HG03460 (cell line): ENCODE data around the gene KIF24.
"Not testable (repeated sequence)": the region's sequence is repeated elsewhere in the genome, so short reads cannot be mapped to it uniquely, and the experiment has no call there.

Experiments
- ATAC-seq: cut with Tn5 transposase; IDR thresholded peaks from one replicate; pipeline ENCODE4 v1.9.1; 2021; ENCODE audit not compliant: unreplicated experiment

KIF24 gene

DNA sequence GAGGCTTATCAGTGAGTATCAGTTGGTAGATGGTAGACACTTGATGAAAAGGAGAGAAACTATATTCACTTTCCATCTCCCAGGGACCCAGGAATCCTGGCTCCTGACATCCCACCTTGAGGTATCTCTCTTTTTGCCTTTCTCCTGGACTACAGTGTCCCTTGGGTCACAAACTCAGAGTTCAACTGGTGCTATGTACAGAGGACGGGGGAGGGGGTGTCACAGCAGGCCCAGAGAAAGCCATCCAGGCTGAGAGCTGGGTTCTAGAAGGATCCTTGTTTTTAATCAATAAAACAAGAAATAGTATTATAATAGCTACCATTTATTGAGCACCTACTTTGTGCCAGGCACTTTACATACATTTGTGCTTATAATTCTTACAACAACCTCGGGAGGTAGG, 37.3 kb upstream of the KIF24 start:
- no peak for ATAC-seq

DNA sequence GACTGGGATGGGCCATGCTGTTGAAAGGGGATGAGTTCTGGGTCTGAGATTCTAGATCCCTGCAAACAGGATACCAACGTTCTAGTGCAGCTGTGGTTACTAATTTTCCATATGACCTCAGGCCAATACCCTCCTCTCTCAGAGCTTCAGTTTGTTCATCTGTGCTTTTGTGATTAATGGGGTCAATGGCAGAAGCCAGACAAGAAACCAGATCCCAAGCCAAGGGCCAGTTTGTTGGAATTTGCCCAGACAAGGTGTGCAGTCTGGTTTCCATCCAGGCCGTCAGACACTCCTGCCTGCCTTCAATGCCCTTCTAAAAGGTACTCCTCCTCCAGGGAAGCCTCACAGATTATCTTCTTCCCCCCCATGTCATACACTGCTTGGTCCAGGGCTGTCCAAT, 36.2 kb upstream of the KIF24 start:
- no peak for ATAC-seq

DNA sequence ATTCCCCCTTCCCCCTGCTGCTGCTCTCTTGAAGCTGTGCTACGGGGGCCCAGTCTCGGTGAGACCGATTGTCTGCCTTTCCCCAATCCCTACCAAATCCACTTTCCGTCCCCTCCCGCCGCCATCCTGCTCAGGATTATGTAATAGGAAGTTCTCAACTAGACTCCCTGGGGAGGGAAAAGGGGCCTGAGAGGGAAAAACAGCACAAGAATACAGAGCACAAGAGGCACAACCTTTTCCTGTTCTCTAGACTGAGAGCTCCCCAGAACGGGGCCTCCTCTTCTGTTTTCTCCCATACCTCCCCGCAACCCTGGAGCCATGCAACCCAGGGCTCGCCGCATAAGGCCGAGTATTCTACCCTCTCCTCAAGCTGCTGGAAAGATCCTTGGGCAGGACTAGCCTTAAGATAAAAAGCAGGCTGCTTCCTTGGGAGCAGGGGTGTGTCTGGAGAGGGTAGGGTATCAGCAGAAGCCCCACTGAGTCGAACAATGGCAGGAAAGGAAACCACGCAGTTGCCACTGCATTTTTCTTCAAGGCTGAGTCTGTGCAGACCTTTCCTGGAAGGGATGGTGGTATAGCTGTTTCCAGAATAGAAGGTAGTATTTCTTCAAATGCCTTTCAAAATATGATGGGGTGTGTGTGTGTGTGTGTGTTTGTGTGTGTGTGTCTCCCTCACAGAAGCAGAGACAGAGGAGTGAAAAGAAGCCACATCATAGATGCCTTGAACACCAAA, 34.7 kb upstream of the KIF24 start:
- ATAC-seq: no peak

DNA sequence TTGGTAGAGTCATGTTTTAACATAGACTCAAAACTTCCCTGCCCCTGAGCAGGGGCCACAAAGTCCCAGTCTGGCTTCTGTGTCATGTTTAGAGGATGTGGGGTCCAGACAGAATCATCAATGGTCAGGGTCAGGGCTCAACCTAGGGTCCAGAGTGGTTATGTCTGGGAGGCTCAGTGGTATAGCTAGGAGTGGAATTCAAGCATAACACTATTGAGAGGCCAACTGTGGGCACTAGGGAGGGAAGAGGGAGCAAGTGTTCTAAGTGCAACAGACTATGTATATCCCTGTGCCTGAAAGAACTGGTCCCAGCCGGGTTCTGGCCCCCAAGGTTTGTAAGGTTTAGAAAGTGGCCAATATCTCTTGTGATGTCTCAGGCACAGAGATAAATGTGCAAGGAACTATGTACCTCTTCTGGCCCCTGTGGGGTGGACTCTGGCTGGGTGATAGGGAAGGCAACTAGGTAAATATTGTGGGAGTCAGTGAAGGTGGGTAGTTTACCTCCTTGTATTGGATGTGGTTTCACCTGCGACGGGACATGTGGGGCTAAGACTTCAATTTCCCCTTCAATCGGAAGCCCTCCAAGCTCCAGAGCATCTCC, 33.6 kb upstream of the KIF24 start:
- ATAC-seq: no peak

DNA sequence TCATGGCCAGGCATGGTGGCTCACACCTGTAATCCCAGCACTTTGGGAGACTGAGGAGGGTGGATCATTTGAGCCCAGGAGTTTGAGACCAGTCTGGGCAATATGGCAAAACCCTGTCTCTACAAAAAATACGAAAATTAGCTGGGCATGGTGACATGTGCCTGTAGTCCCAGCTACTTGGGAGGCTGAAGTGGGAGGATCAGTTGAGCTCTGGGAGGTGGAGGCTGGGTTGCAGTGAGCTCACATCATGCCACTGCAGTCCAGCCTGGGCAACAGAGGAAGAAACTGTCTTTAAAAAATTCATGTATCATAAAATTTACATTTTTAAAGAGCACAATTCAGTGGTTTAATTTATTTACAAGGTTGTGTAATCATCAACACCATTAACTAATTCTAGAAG, 23.9 kb upstream of the KIF24 start:
- ATAC-seq: not testable (repeated sequence)

DNA sequence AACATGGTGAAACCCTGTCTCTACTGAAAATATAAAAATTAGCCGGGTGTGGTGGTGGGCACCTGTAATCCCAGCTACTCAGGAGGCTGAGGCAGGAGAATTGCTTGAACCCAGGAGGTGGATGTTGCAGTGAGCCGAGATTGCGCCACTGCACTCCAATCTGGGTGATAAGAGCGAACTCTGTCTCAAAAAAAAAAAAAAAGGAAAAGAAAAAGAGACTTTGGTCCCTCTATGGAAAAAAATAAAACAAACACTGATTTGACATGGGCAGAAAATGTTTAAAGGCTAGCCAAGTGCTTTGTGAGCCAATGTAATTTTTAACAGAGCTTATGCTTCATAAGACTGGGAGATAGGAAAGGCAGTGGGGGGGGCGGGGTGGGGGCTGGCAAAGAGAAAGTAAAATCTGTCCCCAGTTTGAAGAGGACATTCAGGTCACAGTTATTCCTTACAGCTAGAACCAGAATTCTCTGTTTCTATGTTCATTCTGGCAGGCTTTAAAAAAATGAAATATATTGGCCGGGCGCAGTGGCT, 23.1 kb upstream of the KIF24 start:
- ATAC-seq: not testable (repeated sequence)

DNA sequence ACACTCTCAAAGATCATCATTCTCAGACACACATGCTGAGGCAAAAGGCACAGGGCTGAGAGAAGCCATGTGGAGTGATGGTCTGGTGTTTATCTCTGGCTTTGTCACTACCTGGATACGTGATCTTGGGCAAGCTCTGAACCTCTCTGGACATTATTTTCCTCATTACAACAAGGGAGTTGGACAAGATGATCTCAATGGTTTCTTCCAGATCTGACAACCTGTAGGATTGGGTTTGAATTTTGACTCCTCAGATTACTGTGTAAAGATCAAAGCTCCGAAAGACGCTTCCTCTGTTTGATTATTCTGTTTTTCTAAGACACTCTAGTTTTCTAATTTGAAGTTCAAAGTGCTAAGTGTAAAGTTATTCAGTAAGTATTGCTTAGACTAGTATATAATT, 20.3 kb upstream of the KIF24 start:
- ATAC-seq: no peak

DNA sequence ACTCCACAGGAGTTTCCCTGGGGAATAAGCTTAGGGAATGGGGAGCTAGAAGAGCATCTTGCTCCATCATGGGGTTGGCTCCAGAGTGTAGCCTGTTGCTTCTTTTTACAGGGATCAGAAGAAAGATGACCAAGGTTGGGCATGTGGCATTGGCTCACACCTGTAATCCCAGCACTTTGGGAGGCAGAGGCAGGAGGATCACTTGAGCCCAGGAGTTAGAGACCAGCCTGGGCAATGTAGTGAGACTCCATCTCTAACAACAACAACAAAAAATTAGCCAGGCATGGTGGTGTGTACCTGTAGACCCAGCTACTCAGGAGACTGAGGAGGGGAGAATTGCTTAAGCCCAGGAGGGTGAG, 18.7 kb upstream of the KIF24 start:
- no peak for ATAC-seq

DNA sequence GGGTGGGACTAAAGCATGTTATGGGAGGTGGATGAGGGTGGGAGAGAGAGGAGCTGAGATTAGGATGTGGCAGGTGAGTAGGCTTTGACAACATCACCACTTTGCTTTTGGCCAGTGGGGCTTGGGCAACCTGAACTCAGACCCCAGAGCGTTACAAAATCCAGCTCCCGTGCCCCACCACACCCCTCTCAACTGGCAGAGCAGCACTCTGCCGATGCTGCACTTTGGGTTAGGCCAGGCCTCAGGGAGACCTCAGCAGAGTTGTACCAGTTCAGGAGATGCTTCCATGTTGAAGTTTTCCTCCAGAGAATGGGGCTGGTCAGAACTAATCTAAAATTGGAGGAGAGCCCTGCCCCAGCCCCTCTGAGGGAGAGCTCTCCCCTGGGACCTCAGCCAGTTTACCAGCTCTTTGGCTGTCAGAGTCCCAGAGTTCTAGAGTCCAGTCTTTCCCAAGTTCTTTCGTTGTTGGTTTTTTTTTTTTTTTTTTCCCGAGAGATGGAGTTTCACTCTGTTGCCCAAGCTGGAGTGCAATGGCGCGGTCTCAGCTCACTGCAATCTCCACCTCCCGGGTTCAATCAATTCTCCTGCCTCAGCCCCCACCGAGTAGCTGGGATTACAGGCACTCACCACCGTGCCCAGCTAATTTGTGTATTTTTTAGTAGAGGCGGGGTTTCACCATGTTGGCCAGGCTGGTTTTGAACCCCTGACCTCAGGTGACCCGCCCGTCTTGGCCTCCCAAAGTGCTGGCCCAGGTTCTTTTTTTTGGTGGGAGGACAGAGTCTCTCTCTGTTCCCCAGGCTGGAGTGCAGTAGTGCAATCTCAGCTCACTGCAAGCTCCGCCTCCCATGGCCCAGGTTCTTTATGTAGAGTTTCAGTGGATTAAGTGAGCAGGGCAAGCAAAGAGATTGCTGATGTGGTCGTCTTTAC, 18.1 kb upstream of the KIF24 start:
- ATAC-seq: no peak

DNA sequence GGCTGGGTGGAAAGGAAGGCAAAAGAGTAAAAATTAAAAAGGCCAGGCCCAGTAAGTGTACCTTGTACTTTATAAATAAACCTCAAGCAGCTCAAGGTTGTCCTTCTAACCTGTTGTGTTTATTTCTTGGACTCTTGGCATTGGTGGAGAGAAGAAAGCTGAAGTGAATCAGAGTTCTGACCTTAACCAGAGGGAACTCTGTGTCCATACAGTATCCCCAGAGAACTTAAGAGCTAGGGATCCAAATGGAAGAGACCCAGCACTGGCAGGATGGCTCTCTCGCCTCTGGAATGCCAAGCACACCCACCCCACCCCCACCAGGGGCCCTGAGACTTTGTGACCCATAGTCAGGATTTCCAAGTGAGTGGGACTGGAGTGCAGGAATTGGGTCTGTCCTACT, 14.5 kb upstream of the KIF24 start:
- no peak for ATAC-seq

DNA sequence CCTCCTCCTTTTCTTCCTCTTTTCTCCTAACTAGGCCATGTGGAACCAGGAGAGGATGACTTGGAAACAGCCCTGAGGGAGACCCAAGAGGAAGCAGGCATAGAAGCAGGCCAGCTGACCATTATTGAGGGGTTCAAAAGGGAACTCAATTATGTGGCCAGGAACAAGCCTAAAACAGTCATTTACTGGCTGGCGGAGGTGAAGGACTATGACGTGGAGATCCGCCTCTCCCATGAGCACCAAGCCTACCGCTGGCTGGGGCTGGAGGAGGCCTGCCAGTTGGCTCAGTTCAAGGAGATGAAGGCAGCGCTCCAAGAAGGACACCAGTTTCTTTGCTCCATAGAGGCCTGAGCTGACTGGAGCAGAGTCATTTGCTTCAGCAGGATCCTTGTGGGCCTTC, 14.0 kb upstream of the KIF24 start:
- no peak for ATAC-seq

DNA sequence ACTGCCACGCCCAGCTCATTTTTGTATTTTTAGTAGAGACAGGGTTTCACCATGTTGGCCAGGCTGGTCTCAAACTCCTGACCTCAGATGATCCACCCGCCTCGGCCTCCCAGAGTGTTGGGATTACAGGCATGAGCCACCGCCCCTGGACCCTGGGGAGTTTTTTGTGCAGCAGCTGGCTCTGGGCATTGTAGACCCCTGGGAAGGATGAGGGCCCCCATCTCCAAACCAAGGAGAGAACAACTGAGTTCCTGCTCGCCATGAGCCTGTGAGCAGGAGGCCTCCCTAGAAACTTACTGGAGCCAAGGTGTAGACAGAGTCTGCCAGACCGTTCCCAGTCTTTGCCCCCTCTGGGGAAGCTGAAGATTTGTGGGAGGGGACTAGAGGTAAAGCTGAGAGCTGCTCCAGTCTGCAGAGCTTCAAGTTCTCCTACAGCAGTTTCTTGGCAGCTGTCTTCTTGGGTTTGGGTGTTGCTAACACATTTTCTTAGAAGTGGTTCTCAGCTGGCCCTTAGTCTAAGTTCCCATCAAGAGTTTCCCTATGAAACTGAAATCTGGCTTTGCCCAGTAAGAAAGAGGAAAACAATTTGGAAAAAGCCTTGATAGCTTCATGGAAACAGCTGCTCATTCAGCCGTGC, 12.7 kb upstream of the KIF24 start:
- no peak for ATAC-seq

DNA sequence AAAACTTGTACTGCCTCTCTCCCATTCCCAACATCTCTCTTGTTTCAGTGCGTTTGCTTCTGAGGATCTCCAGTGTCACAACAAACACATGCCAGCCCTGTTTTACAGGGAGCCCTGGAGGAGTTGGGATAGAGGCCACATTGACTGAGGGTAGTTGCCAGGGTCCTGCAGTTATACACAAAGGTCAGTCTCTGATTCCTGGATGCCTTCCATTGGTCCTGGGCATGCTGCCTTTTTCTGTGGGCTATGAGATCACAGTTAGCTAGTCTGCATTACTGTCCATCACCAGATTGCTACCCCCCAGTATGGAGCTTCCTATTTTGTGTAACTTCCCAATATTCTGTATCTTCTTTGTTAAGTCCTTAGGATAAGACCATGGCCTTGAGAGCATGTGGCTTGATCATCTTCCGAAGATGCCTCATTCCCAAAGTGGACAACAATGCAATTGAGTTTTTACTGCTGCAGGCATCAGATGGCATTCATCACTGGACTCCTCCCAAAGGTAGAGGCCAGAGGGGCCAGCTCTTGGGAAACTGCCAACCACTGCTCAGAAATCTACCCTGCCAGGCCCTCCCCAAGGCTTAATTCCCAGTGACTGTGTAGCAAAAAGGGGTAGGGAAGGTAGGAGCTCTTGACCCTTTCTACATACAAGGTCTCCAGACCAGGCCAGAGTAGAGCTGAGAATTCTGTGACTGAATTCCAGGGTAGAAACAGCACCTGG, 9.8 kb upstream of the KIF24 start:
- ATAC-seq: no peak

DNA sequence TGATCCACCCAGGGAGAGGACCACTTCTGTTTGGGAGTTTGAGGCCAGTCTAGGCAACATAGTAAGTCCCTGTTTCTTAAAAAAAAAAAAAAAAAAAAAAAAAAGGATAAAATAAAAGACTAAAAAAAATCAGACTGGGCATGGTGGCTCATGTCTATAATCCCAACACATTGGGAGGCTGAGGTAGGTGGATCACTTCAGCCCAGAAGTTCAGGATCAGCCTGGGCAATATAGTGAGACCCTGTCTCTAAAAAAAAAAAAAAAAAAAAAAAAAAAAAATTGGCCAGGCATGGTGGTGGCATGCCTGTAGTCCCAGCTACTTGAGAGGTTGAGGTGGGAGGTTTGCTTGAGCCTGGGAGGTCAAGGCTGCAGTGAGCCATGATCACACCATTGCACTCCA, 9.0 kb upstream of the KIF24 start:
- not testable (repeated sequence) for ATAC-seq

DNA sequence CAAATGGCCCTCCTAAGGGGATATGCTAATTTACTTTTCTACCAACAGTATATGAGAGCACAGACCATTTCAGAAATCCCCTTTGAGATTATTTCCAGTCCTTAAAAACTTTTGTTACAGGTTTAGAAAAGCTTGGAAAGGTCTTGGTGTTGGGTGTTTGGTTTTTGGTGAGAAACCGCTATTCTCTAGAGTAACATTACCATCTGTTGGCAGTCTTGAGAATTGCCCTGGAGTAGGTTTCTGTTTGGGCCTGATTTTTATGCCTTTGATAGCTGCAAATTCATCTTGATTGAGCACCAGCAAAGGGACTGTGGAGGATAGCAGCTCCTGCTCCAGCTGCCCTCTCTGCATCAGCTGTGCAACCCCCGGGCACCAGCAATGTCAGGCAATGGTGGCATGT, 8.3 kb upstream of the KIF24 start:
- ATAC-seq: no peak

DNA sequence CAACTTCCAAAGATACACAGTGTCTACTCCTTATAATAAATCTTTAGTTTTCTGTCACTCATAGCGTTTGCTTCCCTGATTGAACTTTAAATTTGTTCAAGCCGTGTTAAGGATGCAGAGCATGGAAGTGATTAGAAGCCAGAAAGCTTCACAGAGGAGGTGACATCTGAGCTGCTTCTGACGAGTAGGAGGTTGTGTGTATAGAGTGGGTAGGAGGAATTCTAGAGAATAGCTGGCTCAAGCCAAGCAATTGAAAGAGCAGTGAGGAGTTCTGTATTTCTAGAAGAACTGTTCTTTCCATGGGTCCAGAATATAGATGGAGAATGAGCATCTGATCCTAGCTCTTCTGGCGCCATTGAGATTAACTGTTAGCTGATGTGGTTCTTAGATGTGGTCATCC, 6.3 kb upstream of the KIF24 start:
- no peak for ATAC-seq

DNA sequence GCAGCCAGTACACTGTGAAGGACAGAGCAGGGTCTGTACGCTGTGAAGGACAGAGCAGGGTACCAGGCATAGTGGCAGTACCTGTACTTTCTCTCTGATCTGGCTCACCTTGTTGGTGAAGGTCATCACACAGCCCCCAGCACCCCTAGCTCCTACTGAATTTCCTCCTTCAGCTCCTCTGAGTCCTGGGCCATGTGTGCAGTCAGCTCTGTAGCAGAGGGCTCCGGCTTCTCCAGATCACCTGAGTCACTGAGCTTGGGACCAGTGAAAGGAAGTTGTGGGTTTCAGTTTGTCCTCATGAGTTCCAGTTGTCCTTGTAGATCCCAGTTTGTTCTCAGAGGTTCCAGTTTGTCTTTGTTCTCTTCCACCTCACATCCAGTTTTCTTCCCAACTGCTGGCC, 5.8 kb upstream of the KIF24 start:
- no peak for ATAC-seq

DNA sequence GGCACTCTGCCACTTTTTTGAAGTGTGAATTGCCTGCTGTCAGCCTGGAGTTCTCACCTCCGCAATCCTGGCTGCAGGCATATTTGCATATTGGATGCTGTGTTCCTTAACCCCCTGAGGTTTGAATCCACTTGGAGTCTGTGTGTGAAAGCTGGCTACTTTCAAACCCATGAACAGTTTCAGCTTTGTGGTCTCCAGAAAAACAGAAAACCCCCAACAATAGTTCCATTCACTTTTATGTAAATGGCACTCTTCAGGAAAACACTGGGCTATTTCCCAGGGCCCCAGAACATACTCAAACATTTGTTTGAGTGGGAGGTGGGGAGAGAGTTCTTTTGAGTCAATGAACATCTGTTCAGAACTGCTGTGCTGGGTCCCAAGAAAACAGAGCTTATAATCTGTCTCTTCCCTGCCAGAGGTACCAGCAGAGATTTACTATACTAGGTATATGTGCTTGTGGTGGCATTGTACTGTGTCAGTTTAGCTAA, 5.3 kb upstream of the KIF24 start:
- no peak for ATAC-seq

DNA sequence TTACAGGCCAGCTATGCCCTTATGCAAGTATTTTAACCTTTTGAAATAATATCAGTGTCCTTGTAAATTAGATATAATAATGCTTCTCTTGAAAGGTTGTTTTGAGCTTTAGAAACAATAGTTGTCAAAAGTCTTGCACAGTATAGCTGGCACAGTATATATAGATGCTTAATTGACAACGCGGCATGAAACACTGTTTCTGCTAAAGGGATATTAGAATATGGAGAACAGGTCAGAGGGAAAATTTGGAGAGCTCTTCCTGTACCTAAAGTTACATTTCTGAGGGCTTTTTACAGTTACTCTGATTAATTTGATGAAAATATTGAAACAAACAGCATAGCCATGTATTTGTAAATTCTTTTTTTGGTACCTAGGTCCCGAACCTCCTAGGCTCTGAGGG, 4.8 kb upstream of the KIF24 start:
- ATAC-seq: no peak
